ENCODE data around the gene FAM222A.
A peak's percentile ranks its signal among the peaks of the same experiment; 100 is the strongest.

FAM222A gene

GRCh38 chr12:109735825-109736551 lies 22.4 kb downstream of the FAM222A start:
- Histone ChIP-seq H3K4me3 (ENCODE audit: low read length in 2 of 2) (no peak overlapping the region), H3K4me1 (ENCODE audit: control insufficient read depth in 2 of 2, insufficient read depth in 1 of 2, low read depth in 1 of 2, low read length in 2 of 2) (peaks cover 16 to 43% of the 10 kb centered on the region in 2 donors), H3K27ac (replicated peaks; ENCODE audit: low read length) (no peak overlapping the region), H3K14ac (ENCODE audit: low read length) (no peak overlapping the region), H4K91ac (ENCODE audit: low read depth, low read length, poor library complexity) (no peak overlapping the region), H4K8ac (ENCODE audit: low read depth, low read length) (no peak overlapping the region), H3K9me3 (replicated peaks in 1 of 2; ENCODE audit: control insufficient read depth in 2 of 2, insufficient read depth in 1 of 2, low read depth in 1 of 2, low read length in 2 of 2) (no peaks in the 10 kb centered on the region), H3K27me3 (ENCODE audit: control insufficient read depth in 3 of 3, insufficient read depth in 3 of 3, low read depth in 1 of 3, low read length in 3 of 3) (peaks cover 0 to 24% (median 0%) of the 10 kb centered on the region in 3 experiments), H2BK120ac (ENCODE audit: low read depth, low read length) (no peak overlapping the region), H2BK5ac (ENCODE audit: low read length) (no peak overlapping the region), H2AK5ac (ENCODE audit: low read depth, low read length) (no peak overlapping the region), H3K18ac (ENCODE audit: low read length) (peak overlapping the region; percentile 3), H3K4me2 (ENCODE audit: insufficient read depth, low read length, poor library complexity, severe bottlenecking) (no peak overlapping the region), H2BK15ac (ENCODE audit: low read length) (no peak overlapping the region), H3K79me1 (ENCODE audit: low read depth, low read length) (peaks cover 7% of the 10 kb centered on the region), H3K9ac (ENCODE audit: low read depth, low read length, poor library complexity) (no peak overlapping the region), H3K4ac (ENCODE audit: low read length) (no peak overlapping the region), H3K23ac (ENCODE audit: low read depth, low read length, poor library complexity) (no peak overlapping the region), H2BK12ac (ENCODE audit: low read length) (no peak overlapping the region), H3K36me3 (replicated peaks in 1 of 2; ENCODE audit: control insufficient read depth in 2 of 2, insufficient read depth in 2 of 2, low read length in 2 of 2) (no peaks in the 10 kb centered on the region), H2AFZ (ENCODE audit: low read length) (no peak overlapping the region)
- no peak for DNase-seq (ENCODE audit: low spot score)
- no CpG with 5 or more reads among the region's 9 CpGs for WGBS, 2 donors (ENCODE audit: extremely low coverage in 2 of 2, insufficient read length in 2 of 2, insufficient replicate concordance in 1 of 2)

GRCh38 chr12:109736552-109737108 lies 23.0 kb downstream of the FAM222A start:
- Histone ChIP-seq H4K8ac (ENCODE audit: low read depth, low read length) (no peak overlapping the region), H2AK5ac (ENCODE audit: low read depth, low read length) (no peak overlapping the region), H3K4me3 (ENCODE audit: low read length in 2 of 2) (no peak overlapping the region), H2BK15ac (ENCODE audit: low read length) (no peak overlapping the region), H2BK12ac (ENCODE audit: low read length) (no peak overlapping the region), H2BK120ac (ENCODE audit: low read depth, low read length) (no peak overlapping the region), H3K9ac (ENCODE audit: low read depth, low read length, poor library complexity) (no peak overlapping the region), H2AFZ (ENCODE audit: low read length) (no peak overlapping the region), H3K27me3 (ENCODE audit: control insufficient read depth in 3 of 3, insufficient read depth in 3 of 3, low read depth in 1 of 3, low read length in 3 of 3) (peaks cover 0 to 20% (median 0%) of the 10 kb centered on the region in 3 experiments), H3K14ac (ENCODE audit: low read length) (no peak overlapping the region), H3K36me3 (replicated peaks in 1 of 2; ENCODE audit: control insufficient read depth in 2 of 2, insufficient read depth in 2 of 2, low read length in 2 of 2) (no peaks in the 10 kb centered on the region), H3K79me1 (ENCODE audit: low read depth, low read length) (peaks cover 7% of the 10 kb centered on the region), H3K4ac (ENCODE audit: low read length) (no peak overlapping the region), H3K18ac (ENCODE audit: low read length) (peak overlapping the region; percentile 3), H3K4me2 (ENCODE audit: insufficient read depth, low read length, poor library complexity, severe bottlenecking) (no peak overlapping the region), H3K9me3 (replicated peaks in 1 of 2; ENCODE audit: control insufficient read depth in 2 of 2, insufficient read depth in 1 of 2, low read depth in 1 of 2, low read length in 2 of 2) (no peaks in the 10 kb centered on the region), H3K23ac (ENCODE audit: low read depth, low read length, poor library complexity) (peak overlapping the region; percentile 14), H3K4me1 (ENCODE audit: control insufficient read depth in 2 of 2, insufficient read depth in 1 of 2, low read depth in 1 of 2, low read length in 2 of 2) (peaks cover 16 to 39% of the 10 kb centered on the region in 2 donors), H2BK5ac (ENCODE audit: low read length) (no peak overlapping the region), H4K91ac (ENCODE audit: low read depth, low read length, poor library complexity) (no peak overlapping the region), H3K27ac (replicated peaks; ENCODE audit: low read length) (no peak overlapping the region)
- peak; percentile 83 for DNase-seq (ENCODE audit: low spot score)
- WGBS, 2 donors (ENCODE audit: extremely low coverage in 2 of 2, insufficient read length in 2 of 2, insufficient replicate concordance in 1 of 2) = no CpG with 5 or more reads among the region's 12 CpGs

GRCh38 chr12:109737126-109737525 lies 23.5 kb downstream of the FAM222A start:
- Histone ChIP-seq H3K4me3 (ENCODE audit: low read length in 2 of 2) (no peak overlapping the region), H3K27me3 (ENCODE audit: control insufficient read depth in 3 of 3, insufficient read depth in 3 of 3, low read depth in 1 of 3, low read length in 3 of 3) (peaks cover 0 to 16% (median 0%) of the 10 kb centered on the region in 3 experiments)
- WGBS, 2 donors (ENCODE audit: extremely low coverage in 2 of 2, insufficient read length in 2 of 2, insufficient replicate concordance in 1 of 2) = no CpG with 5 or more reads among the region's 1 CpG

GRCh38 chr12:109737631-109738030 lies 24.0 kb downstream of the FAM222A start:
- Histone ChIP-seq H3K4ac (ENCODE audit: low read length) (no peak overlapping the region), H2BK5ac (ENCODE audit: low read length) (no peak overlapping the region), H2BK12ac (ENCODE audit: low read length) (no peak overlapping the region), H2BK120ac (ENCODE audit: low read depth, low read length) (no peak overlapping the region), H3K4me2 (ENCODE audit: insufficient read depth, low read length, poor library complexity, severe bottlenecking) (no peak overlapping the region), H3K23ac (ENCODE audit: low read depth, low read length, poor library complexity) (no peak overlapping the region), H4K8ac (ENCODE audit: low read depth, low read length) (no peak overlapping the region), H3K9ac (ENCODE audit: low read depth, low read length, poor library complexity) (no peak overlapping the region), H2BK15ac (ENCODE audit: low read length) (no peak overlapping the region), H3K9me3 (replicated peaks in 1 of 2; ENCODE audit: control insufficient read depth in 2 of 2, insufficient read depth in 1 of 2, low read depth in 1 of 2, low read length in 2 of 2) (no peaks in the 10 kb centered on the region), H4K91ac (ENCODE audit: low read depth, low read length, poor library complexity) (no peak overlapping the region), H3K4me1 (ENCODE audit: control insufficient read depth in 2 of 2, insufficient read depth in 1 of 2, low read depth in 1 of 2, low read length in 2 of 2) (peaks cover 14 to 35% of the 10 kb centered on the region in 2 donors), H3K4me3 (ENCODE audit: low read length in 2 of 2) (no peak overlapping the region), H3K27me3 (ENCODE audit: control insufficient read depth in 3 of 3, insufficient read depth in 3 of 3, low read depth in 1 of 3, low read length in 3 of 3) (peaks cover 0 to 15% (median 0%) of the 10 kb centered on the region in 3 experiments), H3K36me3 (replicated peaks in 1 of 2; ENCODE audit: control insufficient read depth in 2 of 2, insufficient read depth in 2 of 2, low read length in 2 of 2) (no peaks in the 10 kb centered on the region), H3K27ac (replicated peaks; ENCODE audit: low read length) (no peak overlapping the region), H2AK5ac (ENCODE audit: low read depth, low read length) (no peak overlapping the region), H2AFZ (ENCODE audit: low read length) (no peak overlapping the region), H3K79me1 (ENCODE audit: low read depth, low read length) (peaks cover 10% of the 10 kb centered on the region), H3K18ac (ENCODE audit: low read length) (no peak overlapping the region), H3K14ac (ENCODE audit: low read length) (no peak overlapping the region)
- no CpG with 5 or more reads among the region's 7 CpGs for WGBS, 2 donors (ENCODE audit: extremely low coverage in 2 of 2, insufficient read length in 2 of 2, insufficient replicate concordance in 1 of 2)
- DNase-seq (ENCODE audit: low spot score) = no peak

More at GRCh38 chr12:109737126-109737525, 23.5 kb downstream of the FAM222A start:
- H3K79me1 ChIP-seq (ENCODE audit: low read depth, low read length) = peaks cover 10% of the 10 kb centered on the region
- no peak overlapping the region for H2AK5ac ChIP-seq (ENCODE audit: low read depth, low read length)
- H3K18ac ChIP-seq (ENCODE audit: low read length) = no peak overlapping the region
- no peak overlapping the region for H3K9ac ChIP-seq (ENCODE audit: low read depth, low read length, poor library complexity)
- H3K4me1 ChIP-seq (ENCODE audit: control insufficient read depth in 2 of 2, insufficient read depth in 1 of 2, low read depth in 1 of 2, low read length in 2 of 2) = peaks cover 16 to 38% of the 10 kb centered on the region in 2 donors
- H2BK15ac ChIP-seq (ENCODE audit: low read length) = no peak overlapping the region
- DNase-seq (ENCODE audit: low spot score) = no peak
- H3K4ac ChIP-seq (ENCODE audit: low read length) = no peak overlapping the region
- H4K91ac ChIP-seq (ENCODE audit: low read depth, low read length, poor library complexity) = no peak overlapping the region
- no peak overlapping the region for H4K8ac ChIP-seq (ENCODE audit: low read depth, low read length)
- H3K9me3 ChIP-seq (replicated peaks in 1 of 2; ENCODE audit: control insufficient read depth in 2 of 2, insufficient read depth in 1 of 2, low read depth in 1 of 2, low read length in 2 of 2) = no peaks in the 10 kb centered on the region
- H3K27ac ChIP-seq (replicated peaks; ENCODE audit: low read length) = no peak overlapping the region
- H2BK12ac ChIP-seq (ENCODE audit: low read length) = no peak overlapping the region
- H3K14ac ChIP-seq (ENCODE audit: low read length) = no peak overlapping the region
- H3K36me3 ChIP-seq (replicated peaks in 1 of 2; ENCODE audit: control insufficient read depth in 2 of 2, insufficient read depth in 2 of 2, low read length in 2 of 2) = no peaks in the 10 kb centered on the region
- H3K23ac ChIP-seq (ENCODE audit: low read depth, low read length, poor library complexity) = no peak overlapping the region
- no peak overlapping the region for H2AFZ ChIP-seq (ENCODE audit: low read length)
- H2BK5ac ChIP-seq (ENCODE audit: low read length) = no peak overlapping the region
- H3K4me2 ChIP-seq (ENCODE audit: insufficient read depth, low read length, poor library complexity, severe bottlenecking) = no peak overlapping the region
- H2BK120ac ChIP-seq (ENCODE audit: low read depth, low read length) = no peak overlapping the region
